Fibroblast of the conjunctiva (primary cell): ENCODE measurements around the gene SDK1.
"Not testable (repeated sequence)": the region's sequence is repeated elsewhere in the genome, so short reads cannot be mapped to it uniquely, and the experiment has no call there.

Experiments
- DNase-seq: peaks from one replicate; pipeline ENCODE4 v3.0.0-alpha.2; 2010; ENCODE audit warnings: low read depth

Gene SDK1

GRCh38 chr7:3582145-3582544, 281.1 kb downstream of the SDK1 start:
- DNase-seq, result not testable (repeated sequence)

GRCh38 chr7:3585826-3586225, 284.8 kb downstream of the SDK1 start:
- DNase-seq, result no peak

- DNase-seq, result no peak
These were observed 287.3 kb downstream of the SDK1 start for GRCh38 chr7:3588341-3588740.

GRCh38 chr7:3589752-3590151, 288.7 kb downstream of the SDK1 start:
- no peak for DNase-seq

- DNase-seq, result no peak
These were observed 290.2 kb downstream of the SDK1 start for GRCh38 chr7:3591219-3591618.

- no peak for DNase-seq
These were observed 290.9 kb downstream of the SDK1 start for GRCh38 chr7:3591944-3592343.

GRCh38 chr7:3592401-3593134, 291.5 kb downstream of the SDK1 start:
- no peak for DNase-seq

- no peak for DNase-seq
These were observed 293.8 kb downstream of the SDK1 start for GRCh38 chr7:3594901-3595300.

GRCh38 chr7:3598854-3599253, 297.8 kb downstream of the SDK1 start:
- DNase-seq, result no peak

- DNase-seq, result no peak
These were observed 304.2 kb downstream of the SDK1 start for GRCh38 chr7:3605222-3605621.

GRCh38 chr7:3606436-3606835, 305.4 kb downstream of the SDK1 start:
- DNase-seq, result no peak

- no peak for DNase-seq
These were observed 306.8 kb downstream of the SDK1 start for GRCh38 chr7:3607847-3608246.

- no peak for DNase-seq
These were observed 315.3 kb downstream of the SDK1 start for GRCh38 chr7:3616306-3616705.

- no peak for DNase-seq
These were observed 329.0 kb downstream of the SDK1 start for GRCh38 chr7:3630081-3630480.

- no peak for DNase-seq
These were observed 333.3 kb downstream of the SDK1 start for GRCh38 chr7:3634396-3634795.

GRCh38 chr7:3636131-3636860, 335.2 kb downstream of the SDK1 start:
- DNase-seq, result no peak

- DNase-seq, result no peak
These were observed 338.2 kb downstream of the SDK1 start for GRCh38 chr7:3639253-3639652.

- no peak for DNase-seq
These were observed 340.5 kb downstream of the SDK1 start for GRCh38 chr7:3641582-3641981.

- no peak for DNase-seq
These were observed 342.0 kb downstream of the SDK1 start for GRCh38 chr7:3643091-3643490.

- no peak for DNase-seq
These were observed 347.2 kb downstream of the SDK1 start for GRCh38 chr7:3648276-3648675.

- DNase-seq, result no peak
These were observed 348.2 kb downstream of the SDK1 start for GRCh38 chr7:3649250-3649649.

GRCh38 chr7:3649678-3650440, 348.8 kb downstream of the SDK1 start:
- DNase-seq, result no peak

- no peak for DNase-seq
These were observed 349.8 kb downstream of the SDK1 start for GRCh38 chr7:3650844-3651243.
